ENCODE measurements around the gene FDXACB1. TPM values are rescaled to one million over a fixed set of nuclear protein-coding genes. Genes with fewer than 3 reads are reported as not detected.

The FDXACB1 gene
- total RNA-seq = 1.4 and 1.5 TPM in 2 replicates

DNA sequence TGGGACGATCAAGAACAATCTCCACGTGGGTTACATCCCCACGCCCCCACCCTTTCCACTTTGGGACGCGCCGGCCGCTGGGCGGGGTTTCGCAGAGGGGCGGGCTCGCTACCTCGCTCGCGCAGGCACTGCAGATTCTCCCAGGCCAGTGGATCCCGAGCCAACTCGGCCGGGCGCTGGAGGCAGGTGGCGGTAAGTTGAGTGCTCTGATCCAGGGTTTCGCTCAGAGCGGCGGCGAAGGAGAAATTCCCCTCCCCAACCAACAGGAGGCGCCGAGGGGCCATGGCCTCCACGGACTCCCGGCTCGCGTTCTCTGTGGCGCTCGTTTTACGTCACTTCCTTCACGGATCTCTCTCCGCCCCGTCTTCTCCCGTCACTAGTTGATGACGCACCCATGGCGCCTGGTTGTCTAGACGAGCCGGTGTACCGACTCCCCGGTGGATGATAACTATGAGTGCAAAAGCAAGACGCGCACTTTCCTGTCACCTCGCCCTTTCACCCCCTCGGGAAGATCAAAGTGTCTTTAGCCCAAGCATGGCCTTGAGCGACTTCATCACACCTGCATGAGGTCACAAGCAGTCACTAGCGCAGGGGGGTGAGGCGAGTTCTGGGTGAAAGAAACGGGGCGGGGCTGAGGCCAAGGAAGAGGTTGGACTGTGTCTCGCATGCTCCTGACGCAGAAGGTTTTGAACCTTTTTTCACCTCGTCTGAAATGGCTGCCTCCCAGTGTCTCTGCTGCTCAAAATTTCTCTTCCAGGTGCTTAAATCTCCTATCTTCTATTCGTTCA, at the start of gene FDXACB1, which contains the start of gene CFAP68:
FDXACB1 (minus strand) TSS at position 317 of the 788 bp plus-strand sequence; CDS start at position 284, 33 bp downstream.
CFAP68 (plus strand) TSS at position 693 of the 788 bp plus-strand sequence; CDS start at position 713, 20 bp downstream.
- no peaks in the 10 kb centered on the region for H3K36me3 ChIP-seq (ENCODE audit: insufficient read depth, low read length)
- H3K79me2 ChIP-seq (ENCODE audit: insufficient read depth, low read length) = no peaks in the 10 kb centered on the region
- H3K4me3 ChIP-seq (ENCODE audit: insufficient read depth, low read length) = peak within 1 kb of the TSS; percentile 88
- peak within 1 kb of the TSS; percentile 99 for H3K27ac ChIP-seq (ENCODE audit: low read depth, low read length)
- peak within 1 kb of the TSS; percentile 97 for H3K4me2 ChIP-seq (ENCODE audit: insufficient read depth, low read length)
- H4K20me1 ChIP-seq (ENCODE audit: insufficient read depth, low read length) = no peaks in the 10 kb centered on the region
- H3K9me3 ChIP-seq (ENCODE audit: low read depth, low read length) = no peaks in the 10 kb centered on the region
- peaks cover 14% of the 10 kb centered on the region for H3K4me1 ChIP-seq (ENCODE audit: insufficient read depth, low read length)
- H2AFZ ChIP-seq (ENCODE audit: low read length) = peak within 1 kb of the TSS; percentile 97
- no peaks in the 10 kb centered on the region for H3K27me3 ChIP-seq (ENCODE audit: insufficient read depth, low read length)
- DNase-seq (ENCODE audit: insufficient read length, low spot score, missing footprints) = peak; percentile 95
- peak; percentile 96 for TF ChIP-seq CTCF (IDR thresholded peaks at IDR 0.05; ENCODE audit: extremely low read depth, low read depth, low read length)

GRCh38 chr11:111926505-111927391, 47.8 kb upstream of the FDXACB1 start:
- no peaks in the 10 kb centered on the region for H3K36me3 ChIP-seq (ENCODE audit: insufficient read depth, low read length)
- peak overlapping the region; percentile 94 for H3K27ac ChIP-seq (ENCODE audit: low read depth, low read length)
- peak; percentile 98 for DNase-seq (ENCODE audit: insufficient read length, low spot score, missing footprints)
- no peaks in the 10 kb centered on the region for H3K79me2 ChIP-seq (ENCODE audit: insufficient read depth, low read length)
- H3K9me3 ChIP-seq (ENCODE audit: low read depth, low read length) = no peaks in the 10 kb centered on the region
- peak; percentile 5 for TF ChIP-seq CTCF (IDR thresholded peaks at IDR 0.05; ENCODE audit: extremely low read depth, low read depth, low read length)
- peak overlapping the region; percentile 76 for H3K4me3 ChIP-seq (ENCODE audit: insufficient read depth, low read length)
- H3K4me1 ChIP-seq (ENCODE audit: insufficient read depth, low read length) = peaks cover 37% of the 10 kb centered on the region
- no peaks in the 10 kb centered on the region for H4K20me1 ChIP-seq (ENCODE audit: insufficient read depth, low read length)
- H3K4me2 ChIP-seq (ENCODE audit: insufficient read depth, low read length) = peak overlapping the region; percentile 96
- H3K27me3 ChIP-seq (ENCODE audit: insufficient read depth, low read length) = no peaks in the 10 kb centered on the region
- H2AFZ ChIP-seq (ENCODE audit: low read length) = peak overlapping the region; percentile 99

DNA sequence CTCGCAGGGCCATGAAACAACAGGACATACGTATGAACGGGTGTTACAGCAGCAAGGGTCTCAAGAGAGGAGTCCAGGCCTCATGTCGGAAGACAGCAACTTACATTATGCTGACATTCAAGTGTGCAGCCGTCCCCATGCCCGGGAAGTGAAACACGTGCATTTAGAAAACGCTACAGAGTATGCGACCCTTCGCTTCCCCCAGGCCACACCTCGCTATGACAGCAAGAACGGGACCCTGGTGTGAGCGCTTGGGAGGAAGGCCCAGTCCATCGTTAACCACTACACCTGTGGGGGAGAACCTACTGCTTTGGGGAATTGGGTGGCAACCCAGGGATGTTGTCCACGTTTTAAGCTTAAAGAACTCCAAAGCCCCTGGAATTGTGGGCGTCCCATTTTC, 47.0 kb upstream of the FDXACB1 start:
- Histone ChIP-seq H3K27ac (ENCODE audit: low read depth, low read length) (peak overlapping the region; percentile 94), H3K79me2 (ENCODE audit: insufficient read depth, low read length) (no peaks in the 10 kb centered on the region), H3K36me3 (ENCODE audit: insufficient read depth, low read length) (no peaks in the 10 kb centered on the region), H3K4me3 (ENCODE audit: insufficient read depth, low read length) (no peak overlapping the region), H3K4me1 (ENCODE audit: insufficient read depth, low read length) (peaks cover 39% of the 10 kb centered on the region), H3K9me3 (ENCODE audit: low read depth, low read length) (no peaks in the 10 kb centered on the region), H2AFZ (ENCODE audit: low read length) (no peak overlapping the region), H3K4me2 (ENCODE audit: insufficient read depth, low read length) (peak overlapping the region; percentile 96), H4K20me1 (ENCODE audit: insufficient read depth, low read length) (no peaks in the 10 kb centered on the region), H3K27me3 (ENCODE audit: insufficient read depth, low read length) (no peaks in the 10 kb centered on the region)
- DNase-seq (ENCODE audit: insufficient read length, low spot score, missing footprints) = no peak
- no peak for TF ChIP-seq CTCF (IDR thresholded peaks at IDR 0.05; ENCODE audit: extremely low read depth, low read depth, low read length)
